ENCODE data around the gene DCLRE1A. TPM values are rescaled to one million over a fixed set of nuclear protein-coding genes. Genes with fewer than 3 reads are reported as not detected.
A peak's percentile ranks its signal among the peaks of the same experiment; 100 is the strongest.

Gene DCLRE1A
- total and polyA plus RNA-seq, 2 of the 13 experiments (the other 11 are each of a cell fraction or from before 2014, with no cell fraction given) = 6.2 to 19.6 TPM

- TF ChIP-seq ZBTB49 (CRISPR knock-in tag; IDR thresholded peaks at IDR 0.05; ENCODE audit: borderline replicate concordance) = no peak
- peak; percentile 32; the same call in 1 of the 2 replicates for TF ChIP-seq SNAI1 (CRISPR knock-in tag; IDR thresholded peaks at IDR 0.05; ENCODE audit: borderline replicate concordance)
- TF ChIP-seq E2F5 (CRISPR knock-in tag; conservative IDR thresholded peaks at IDR 0.05) = peak; percentile 86
- peak; percentile 58; the same call in 1 of the 2 replicates for TF ChIP-seq GMEB1 (CRISPR knock-in tag; IDR thresholded peaks at IDR 0.05; ENCODE audit: borderline replicate concordance)
- TF ChIP-seq RNF219 (CRISPR knock-in tag; IDR thresholded peaks at IDR 0.05) = peak; percentile 77; the same call in 1 of the 2 replicates
- TF ChIP-seq GATAD1 (CRISPR knock-in tag; IDR thresholded peaks at IDR 0.05) = peak; percentile 85
- TF ChIP-seq FOXO1 (CRISPR knock-in tag; IDR thresholded peaks at IDR 0.05) = no peak
- TF ChIP-seq ZNF3 (CRISPR knock-in tag; IDR thresholded peaks at IDR 0.05) = no peak
- TF ChIP-seq HNF4G (IDR thresholded peaks at IDR 0.05; ENCODE audit: borderline replicate concordance, low read depth, low read length) = 0 out of 2 replicates have a peak, but pooled peaks have one; percentile 6
- no peak for TF ChIP-seq HNF4G (CRISPR knock-in tag; IDR thresholded peaks at IDR 0.05; ENCODE audit: borderline replicate concordance, low read depth)
- 0 out of 2 replicates have a peak, but pooled peaks have one; percentile 24 for TF ChIP-seq SP5 (CRISPR knock-in tag; IDR thresholded peaks at IDR 0.05; ENCODE audit: borderline replicate concordance, low read depth)
- 0 out of 4 replicates have a peak, but pooled peaks of 1 of the 2 experiments have one; percentile 7 for TF ChIP-seq ATF4 (CRISPR knock-in tag; IDR thresholded peaks at IDR 0.05)
- TF ChIP-seq TBX2 (CRISPR knock-in tag; IDR thresholded peaks at IDR 0.05; ENCODE audit: borderline replicate concordance) = 0 out of 2 replicates have a peak, but pooled peaks have one; percentile 27
- TF ChIP-seq ZNF12 (CRISPR knock-in tag; IDR thresholded peaks at IDR 0.05) = no peak
- no peak for TF ChIP-seq TCF7L2 (IDR thresholded peaks at IDR 0.05; ENCODE audit: low read depth, low read length)
- no peak; the same call in 1 of the 2 replicates for TF ChIP-seq WIZ (CRISPR knock-in tag; IDR thresholded peaks at IDR 0.05)
- TF ChIP-seq ZNF75D (CRISPR knock-in tag; IDR thresholded peaks at IDR 0.05; ENCODE audit: borderline replicate concordance) = 0 out of 2 replicates have a peak, but pooled peaks have one; percentile 13
- 0 out of 2 replicates have a peak, but pooled peaks have one; percentile 27 for TF ChIP-seq PATZ1 (CRISPR knock-in tag; IDR thresholded peaks at IDR 0.05)
Measured at GRCh38 chr10:113854013-113854760, at the start of gene DCLRE1A, which contains the start of gene NHLRC2 (continued).
